ENCODE measurements around the gene SLC9A9. TPM values are rescaled to one million over a fixed set of nuclear protein-coding genes. Genes with fewer than 3 reads are reported as not detected.

Gene SLC9A9
- total and polyA plus RNA-seq, 10 of the 15 experiments (the other 5 are each of a cell fraction or from before 2014, with no cell fraction given): 3.5 to 14.2 (median 9.3) TPM

DNA sequence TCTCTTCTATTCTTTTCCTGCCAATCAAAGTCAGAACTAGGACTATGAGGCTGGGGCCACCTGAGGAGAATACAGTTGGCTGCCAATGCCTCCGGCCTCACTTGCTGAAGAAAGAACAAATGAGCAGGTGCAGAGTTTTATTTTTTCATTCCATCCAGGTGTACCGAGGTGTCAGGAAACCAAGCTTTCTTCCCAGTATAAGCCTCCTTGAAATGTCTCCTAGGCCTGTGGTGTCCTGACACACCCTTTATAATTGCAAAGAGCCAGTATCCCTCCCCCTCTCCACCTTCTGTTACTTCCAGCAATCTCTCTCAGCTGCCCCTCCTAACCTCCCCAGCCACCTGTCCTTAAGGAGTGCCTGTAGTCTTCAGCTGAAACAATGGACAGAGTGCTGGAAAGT is 127.9 kb downstream of the SLC9A9 start:
- 92% methylated on average over 2 of the region's 2 CpGs for WGBS (ENCODE audit: insufficient coverage, insufficient replicate concordance, low lambda C conversion rate, missing lambda C conversion rate)
- ChIA-PET CTCF (no interaction called here), RAD21 (ENCODE audit: unreplicated experiment) (no interaction called here), SMC1A (ENCODE audit: uncharacterized antibody, unreplicated experiment) (no interaction called here), POLR2A (no interaction called here)
- FAIRE-seq: no peak
- Histone ChIP-seq H3K27me3 (replicated peaks in 1 of 2; ENCODE audit: control insufficient read depth in 2 of 2, insufficient read depth in 2 of 2, low read length in 1 of 2) (no peaks in the 10 kb centered on the region), H2AFZ (ENCODE audit: control insufficient read depth, low read depth, low read length) (no peak overlapping the region), H3K9ac (ENCODE audit: control insufficient read depth, insufficient read depth, low read length) (no peak overlapping the region), H3K27ac (ENCODE audit: control insufficient read depth, insufficient read depth) (no peak overlapping the region), H3K4me1 (ENCODE audit: control insufficient read depth, insufficient read depth, low read length) (no peaks in the 10 kb centered on the region), H4K20me1 (ENCODE audit: control insufficient read depth, insufficient read depth) (no peaks in the 10 kb centered on the region), H3K9me3 (replicated peaks; ENCODE audit: control insufficient read depth, insufficient read depth, low read length) (no peaks in the 10 kb centered on the region), H3K4me3 (no peak overlapping the region), H3K79me2 (ENCODE audit: control insufficient read depth, insufficient read depth, low read length) (no peaks in the 10 kb centered on the region), H3K36me3 (ENCODE audit: control insufficient read depth in 2 of 2, insufficient read depth in 2 of 2, low read length in 1 of 2) (no peaks in the 10 kb centered on the region), H3K4me2 (ENCODE audit: control insufficient read depth, insufficient read depth) (no peak overlapping the region)
- no peak for TF ChIP-seq POLR2AphosphoS5 (IDR thresholded peaks at IDR 0.05; ENCODE audit: low read length)
- in situ Hi-C loops (cut with MboI) (no loop called here), intact Hi-C loops (cut with micrococcal nuclease; ENCODE audit: unreplicated experiment) (no loop called here)
- no TSS peak for BruUV-seq (replicated peaks)
- ATAC-seq: no peak
- DNase-seq (ENCODE audit: low read depth, low spot score): no peak

DNA sequence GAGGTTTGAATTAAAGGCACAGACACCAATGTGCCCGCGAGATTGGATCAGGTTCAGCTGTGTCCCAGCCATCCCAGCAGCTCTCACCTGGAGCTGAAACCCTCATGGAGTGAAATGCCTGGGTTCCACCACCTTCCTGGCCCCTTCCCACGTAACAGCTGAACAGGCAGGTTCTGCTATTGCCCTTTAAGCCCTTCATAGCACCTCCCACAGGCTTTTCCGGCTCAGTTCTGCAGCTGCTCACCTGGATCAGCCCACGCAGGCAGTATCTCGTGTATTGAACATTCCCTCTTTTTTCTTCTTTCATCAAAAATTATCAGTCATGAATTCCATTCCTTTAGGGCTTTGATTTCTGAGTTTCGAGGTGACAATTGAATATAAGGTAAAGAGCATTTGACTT is 129.8 kb downstream of the SLC9A9 start:
- Histone ChIP-seq H4K20me1 (ENCODE audit: control insufficient read depth, insufficient read depth) (no peaks in the 10 kb centered on the region), H3K4me3 (no peak overlapping the region), H3K79me2 (ENCODE audit: control insufficient read depth, insufficient read depth, low read length) (no peaks in the 10 kb centered on the region), H3K4me2 (ENCODE audit: control insufficient read depth, insufficient read depth) (no peak overlapping the region), H3K4me1 (ENCODE audit: control insufficient read depth, insufficient read depth, low read length) (no peaks in the 10 kb centered on the region), H3K9me3 (replicated peaks; ENCODE audit: control insufficient read depth, insufficient read depth, low read length) (no peaks in the 10 kb centered on the region; the same call in 2 of the 3 replicates), H3K9ac (ENCODE audit: control insufficient read depth, insufficient read depth, low read length) (no peak overlapping the region), H3K27ac (ENCODE audit: control insufficient read depth, insufficient read depth) (no peak overlapping the region), H3K36me3 (ENCODE audit: control insufficient read depth in 2 of 2, insufficient read depth in 2 of 2, low read length in 1 of 2) (no peaks in the 10 kb centered on the region), H3K27me3 (replicated peaks in 1 of 2; ENCODE audit: control insufficient read depth in 2 of 2, insufficient read depth in 2 of 2, low read length in 1 of 2) (no peaks in the 10 kb centered on the region), H2AFZ (ENCODE audit: control insufficient read depth, low read depth, low read length) (no peak overlapping the region)
- FAIRE-seq (peak; percentile 68), DNase-seq (ENCODE audit: low read depth, low spot score) (no peak), ATAC-seq (no peak)
- intact Hi-C loops (cut with micrococcal nuclease; ENCODE audit: unreplicated experiment): no loop called here
- RAD21 ChIA-PET (ENCODE audit: unreplicated experiment): no interaction called here
- WGBS (ENCODE audit: insufficient coverage, insufficient replicate concordance, low lambda C conversion rate, missing lambda C conversion rate): 73% methylated on average over 7 of the region's 7 CpGs
- BruUV-seq (replicated peaks): no TSS peak
- in situ Hi-C loops (cut with MboI): no loop called here
- SMC1A ChIA-PET (ENCODE audit: uncharacterized antibody, unreplicated experiment): no interaction called here
- CTCF ChIA-PET: interaction anchor here (0.8 kb wide), 1 partner anchor 26 kb away, joined by 3 read pairs; no protein-coding TSS in a partner anchor
- POLR2A ChIA-PET: no interaction called here
- TF ChIP-seq YBX1 (IDR thresholded peaks at IDR 0.05) (no peak), MYB (IDR thresholded peaks at IDR 0.05; ENCODE audit: borderline replicate concordance, low read depth, low read length) (no peak), STAT1 (conservative IDR thresholded peaks at IDR 0.05) (no peak), ZNF384 (IDR thresholded peaks at IDR 0.05; ENCODE audit: borderline replicate concordance, low read depth, low read length) (no peak), KAT2A (conservative IDR thresholded peaks at IDR 0.05; ENCODE audit: control insufficient read depth, low read depth, low read length) (no peak), RAD21 (IDR thresholded peaks at IDR 0.05; ENCODE audit: insufficient read depth, low read depth, low read length) (no peak), FOXK2 (IDR thresholded peaks at IDR 0.05) (no peak), IKZF1 (conservative IDR thresholded peaks at IDR 0.05) (no peak), HDAC6 (IDR thresholded peaks at IDR 0.05; ENCODE audit: unreplicated experiment) (no peak), BACH1 (IDR thresholded peaks at IDR 0.05; ENCODE audit: borderline replicate concordance) (no peak), TCF3 (IDR thresholded peaks at IDR 0.05; ENCODE audit: borderline replicate concordance, insufficient read depth, low read depth, low read length) (no peak), MYC (IDR thresholded peaks at IDR 0.05; ENCODE audit: insufficient read depth, insufficient read length, insufficient replicate concordance, low read length, severe bottlenecking) (no peak), ETV6 (conservative IDR thresholded peaks at IDR 0.05 in 1 of 2, IDR thresholded peaks at IDR 0.05 in 1 of 2; ENCODE audit: borderline replicate concordance in 1 of 2, low read depth in 1 of 2) (no peak), SMAD5 (IDR thresholded peaks at IDR 0.05; ENCODE audit: low read depth) (no peak)
- TF ChIP-seq, protein P1, sequence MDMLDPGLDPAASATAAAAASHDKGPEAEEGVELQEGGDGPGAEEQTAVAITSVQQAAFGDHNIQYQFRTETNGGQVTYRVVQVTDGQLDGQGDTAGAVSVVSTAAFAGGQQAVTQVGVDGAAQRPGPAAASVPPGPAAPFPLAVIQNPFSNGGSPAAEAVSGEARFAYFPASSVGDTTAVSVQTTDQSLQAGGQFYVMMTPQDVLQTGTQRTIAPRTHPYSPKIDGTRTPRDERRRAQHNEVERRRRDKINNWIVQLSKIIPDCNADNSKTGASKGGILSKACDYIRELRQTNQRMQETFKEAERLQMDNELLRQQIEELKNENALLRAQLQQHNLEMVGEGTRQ (IDR thresholded peaks at IDR 0.05; ENCODE audit: borderline replicate concordance, low read depth, low read length): no peak
- TF ChIP-seq, protein P2, sequence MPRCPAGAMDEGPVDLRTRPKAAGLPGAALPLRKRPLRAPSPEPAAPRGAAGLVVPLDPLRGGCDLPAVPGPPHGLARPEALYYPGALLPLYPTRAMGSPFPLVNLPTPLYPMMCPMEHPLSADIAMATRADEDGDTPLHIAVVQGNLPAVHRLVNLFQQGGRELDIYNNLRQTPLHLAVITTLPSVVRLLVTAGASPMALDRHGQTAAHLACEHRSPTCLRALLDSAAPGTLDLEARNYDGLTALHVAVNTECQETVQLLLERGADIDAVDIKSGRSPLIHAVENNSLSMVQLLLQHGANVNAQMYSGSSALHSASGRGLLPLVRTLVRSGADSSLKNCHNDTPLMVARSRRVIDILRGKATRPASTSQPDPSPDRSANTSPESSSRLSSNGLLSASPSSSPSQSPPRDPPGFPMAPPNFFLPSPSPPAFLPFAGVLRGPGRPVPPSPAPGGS (IDR thresholded peaks at IDR 0.05; ENCODE audit: borderline replicate concordance, insufficient read depth, low read depth, low read length, poor library complexity, severe bottlenecking): no peak
